GM12891 (cell line): ENCODE data around the gene CHD3.

Source experiments
- PAX5 ChIP-seq: IDR thresholded peaks from 2 replicates; pipeline ENCODE4 v1.6.1; 2011; ENCODE audit warnings: low read length, moderate library complexity, mild to moderate bottlenecking; ENCODE audit not compliant: insufficient read depth, severe bottlenecking
- POLR2A ChIP-seq: IDR thresholded peaks from 2 replicates; pipeline ENCODE4 v1.6.1; 2011; ENCODE audit warnings: low read depth, low read length, control low read depth
- POLR2AphosphoS5 ChIP-seq: IDR thresholded peaks from 2 replicates; pipeline ENCODE4 v1.6.1; 2011; ENCODE audit warnings: low read depth, low read length, control low read depth
- SPI1 ChIP-seq: IDR thresholded peaks from 2 replicates; pipeline ENCODE4 v1.6.1; 2011; ENCODE audit warnings: low read depth, low read length, control low read depth
- TAF1 ChIP-seq: IDR thresholded peaks from 2 replicates; pipeline ENCODE4 v1.6.1; 2011; ENCODE audit warnings: low read depth, low read length, control low read depth

DNA sequence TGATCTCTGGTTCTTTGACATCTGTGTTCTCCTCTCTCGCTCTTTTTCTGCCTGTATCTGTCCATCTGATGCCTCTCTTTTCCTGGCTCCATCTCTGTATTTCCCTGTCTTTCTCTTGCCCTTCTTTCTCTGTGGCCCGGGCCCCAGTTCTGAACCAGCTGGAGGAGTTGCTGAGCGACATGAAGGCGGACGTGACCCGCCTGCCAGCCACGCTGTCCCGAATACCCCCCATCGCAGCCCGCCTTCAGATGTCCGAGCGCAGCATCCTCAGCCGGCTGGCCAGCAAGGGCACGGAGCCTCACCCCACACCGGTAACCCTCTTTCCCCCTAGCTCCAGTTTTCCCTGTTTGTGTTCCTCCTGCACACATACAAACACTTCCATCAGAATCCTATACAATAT lies 21.7 kb downstream of the CHD3 start:
- TF ChIP-seq POLR2AphosphoS5 (no peak), PAX5 (no peak), POLR2A (no peak), TAF1 (no peak), SPI1 (no peak)
